HUDEP-2 (cell line): ENCODE measurements around the gene TSEN15.

Experiments
- DNase-seq, 76 experiments: peaks; one replicate each; lab custom pipeline; 2025; ENCODE audit not compliant: unreplicated experiment in 76 of 76; lab: John Stamatoyannopoulos, UW

Gene TSEN15

DNA sequence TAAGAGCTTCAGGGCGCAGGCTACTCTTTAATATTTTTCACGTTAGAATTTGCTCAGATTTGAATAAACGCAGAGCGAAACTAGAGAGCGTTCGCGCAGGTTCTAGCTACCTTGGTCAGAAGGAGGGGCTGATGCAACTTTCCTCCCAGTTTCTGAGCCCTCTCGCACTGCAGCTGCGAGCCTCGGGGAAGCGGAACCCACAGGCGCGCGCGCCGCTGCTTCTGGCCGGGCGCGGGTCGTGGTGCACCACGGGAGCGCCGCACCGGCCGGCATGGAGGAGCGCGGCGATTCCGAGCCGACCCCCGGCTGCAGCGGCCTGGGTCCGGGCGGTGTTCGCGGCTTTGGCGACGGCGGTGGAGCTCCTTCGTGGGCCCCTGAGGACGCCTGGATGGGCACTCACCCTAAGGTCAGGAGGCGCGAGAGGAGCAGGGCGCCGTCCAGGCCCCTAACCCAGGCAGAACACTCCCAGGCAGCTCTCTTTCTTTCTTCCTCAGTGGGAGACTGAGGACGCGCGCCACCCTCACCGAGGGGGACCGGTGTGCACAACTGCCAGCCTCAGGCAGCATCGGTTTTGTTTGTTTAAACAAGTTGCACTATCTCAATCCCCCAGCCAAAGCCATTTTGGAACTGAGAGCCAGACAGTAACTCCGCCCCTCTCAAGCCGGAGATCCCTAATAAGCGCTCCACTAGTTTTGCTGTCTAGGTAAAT is at the start of gene TSEN15:
Gene TSEN15 (plus strand): TSS at position 246 of the 709 bp plus-strand sequence. CDS start 26 bp downstream, at position 272.
- DNase-seq, result peak in 67 of 76 experiments; percentile 8 to 70 (median 47)

DNA sequence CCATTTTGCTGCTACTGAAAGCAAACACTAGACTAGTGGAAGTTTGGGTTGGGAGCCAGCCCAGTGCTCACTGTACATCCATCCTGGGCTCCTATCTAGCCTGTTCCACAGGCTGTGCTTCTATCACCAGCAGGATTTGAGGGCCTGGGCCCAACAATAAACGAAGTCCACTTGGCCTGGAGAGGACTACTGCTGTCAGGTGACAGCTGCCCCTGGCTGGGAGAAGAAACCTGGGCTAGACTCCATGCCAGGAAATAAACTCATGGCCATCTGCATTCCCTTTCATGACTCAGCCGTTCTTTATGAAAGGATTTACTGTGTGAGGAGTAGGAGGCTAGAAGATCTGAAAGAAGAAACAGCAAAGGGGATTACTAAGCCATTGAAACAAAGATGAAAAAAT is 49.5 kb upstream of the TSEN15 start:
- DNase-seq, result no peak

- DNase-seq, result no peak
Observed at GRCh38 chr1:184004935-184005334, 46.6 kb upstream of the TSEN15 start.

DNA sequence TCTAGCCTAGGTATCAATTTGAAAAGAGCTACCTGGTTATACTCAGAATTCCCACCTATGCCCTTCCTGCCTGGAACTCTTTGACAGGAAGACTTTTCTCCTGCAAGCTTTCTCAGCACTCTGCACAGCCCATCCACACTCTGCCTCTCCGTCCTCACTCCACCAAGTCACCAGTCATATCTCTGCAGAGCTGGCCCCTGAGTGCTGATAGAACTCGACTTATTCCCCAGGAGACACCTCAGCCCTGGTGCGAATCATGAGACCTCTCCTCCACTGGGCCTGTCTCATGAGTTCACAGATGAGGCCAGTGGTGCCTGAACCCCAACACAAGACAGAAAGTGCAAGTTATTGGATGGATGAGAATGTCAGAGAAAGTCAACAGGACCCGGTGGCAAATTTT is 46.0 kb upstream of the TSEN15 start:
- no peak for DNase-seq

DNA sequence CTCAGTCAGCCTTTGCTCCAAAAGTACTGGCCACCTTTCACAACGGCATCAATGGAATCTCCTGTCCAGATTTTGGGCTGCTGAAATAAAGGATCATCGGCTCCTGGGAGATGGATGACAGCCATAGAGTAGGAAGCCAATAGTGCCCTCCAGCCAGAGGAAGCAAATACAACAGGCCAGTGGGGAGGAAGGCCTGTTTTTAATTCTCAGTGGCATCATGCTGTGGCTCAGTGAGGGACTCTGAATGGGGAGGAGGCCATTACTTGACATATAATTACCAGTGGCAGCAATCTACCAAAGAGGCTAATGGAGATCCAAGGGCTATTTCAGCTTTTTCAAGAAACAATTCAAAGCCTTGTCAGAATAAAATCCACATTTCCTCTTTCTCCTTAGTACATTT is 40.7 kb upstream of the TSEN15 start:
- DNase-seq, result no peak

- no peak for DNase-seq
Observed at GRCh38 chr1:184012187-184012586, 39.3 kb upstream of the TSEN15 start.

DNA sequence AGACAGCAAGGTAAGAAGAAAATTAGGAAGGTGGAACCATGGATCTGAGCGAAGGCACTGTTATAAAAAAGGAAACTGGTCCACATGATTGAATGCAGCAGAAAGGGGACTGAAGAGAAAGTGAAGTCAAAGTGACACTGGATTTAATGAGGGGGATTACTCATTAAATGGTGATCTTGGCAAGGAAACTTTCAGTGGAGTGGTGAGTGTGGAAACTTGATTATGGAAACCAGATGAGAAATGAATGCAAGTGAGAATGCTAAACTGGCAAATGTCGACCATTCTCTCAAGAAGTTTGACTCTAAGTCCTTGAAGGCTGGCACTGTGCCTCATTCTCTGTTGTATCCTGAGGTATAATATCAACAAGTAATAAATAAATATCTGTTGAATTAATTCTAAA is 37.3 kb upstream of the TSEN15 start:
- DNase-seq, result no peak

DNA sequence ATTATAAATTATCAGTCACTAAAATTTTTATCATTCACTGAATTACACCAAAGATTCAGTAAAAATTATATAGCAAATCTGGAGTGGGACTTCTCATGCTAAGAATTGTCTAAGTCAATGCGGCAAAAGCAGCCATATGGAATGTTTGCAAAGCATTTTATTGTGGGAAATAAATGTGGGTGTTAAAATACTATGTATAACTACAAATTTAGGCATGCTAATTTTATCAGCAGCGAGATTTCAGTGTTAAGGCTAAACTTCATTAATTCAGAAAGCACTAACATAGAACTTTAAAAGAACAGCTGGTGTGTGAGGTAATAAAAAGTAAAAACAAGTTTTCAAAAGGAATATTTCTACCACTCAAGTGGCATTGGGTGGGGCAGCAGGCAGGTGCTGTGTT is 35.4 kb upstream of the TSEN15 start:
- no peak for DNase-seq

DNA sequence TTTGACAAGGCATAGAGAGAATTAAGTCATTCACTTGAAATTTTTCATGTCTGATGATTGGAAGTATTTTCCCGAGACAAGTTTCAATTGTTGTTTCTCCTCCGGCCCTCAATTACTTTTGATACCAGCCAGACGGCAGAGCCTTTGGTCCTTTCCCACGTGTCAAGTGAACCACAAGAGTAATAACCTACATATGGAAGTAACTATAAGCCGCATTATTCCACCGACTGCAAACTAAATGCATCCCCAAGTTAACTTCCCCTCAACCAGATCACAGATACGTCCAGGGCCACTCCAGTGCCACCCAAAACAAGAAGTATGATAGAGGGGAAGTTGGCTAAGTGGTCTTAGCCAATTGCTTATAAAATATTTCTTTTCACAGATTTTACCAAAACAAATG is 34.2 kb upstream of the TSEN15 start:
- no peak for DNase-seq

- DNase-seq, result no peak
Observed at GRCh38 chr1:184018622-184019021, 32.9 kb upstream of the TSEN15 start.

GRCh38 chr1:184019069-184019468 is 32.5 kb upstream of the TSEN15 start:
- no peak for DNase-seq

GRCh38 chr1:184019506-184019905 is 32.0 kb upstream of the TSEN15 start:
- no peak for DNase-seq

- DNase-seq, result no peak
Observed at GRCh38 chr1:184020328-184020727, 31.2 kb upstream of the TSEN15 start.

DNA sequence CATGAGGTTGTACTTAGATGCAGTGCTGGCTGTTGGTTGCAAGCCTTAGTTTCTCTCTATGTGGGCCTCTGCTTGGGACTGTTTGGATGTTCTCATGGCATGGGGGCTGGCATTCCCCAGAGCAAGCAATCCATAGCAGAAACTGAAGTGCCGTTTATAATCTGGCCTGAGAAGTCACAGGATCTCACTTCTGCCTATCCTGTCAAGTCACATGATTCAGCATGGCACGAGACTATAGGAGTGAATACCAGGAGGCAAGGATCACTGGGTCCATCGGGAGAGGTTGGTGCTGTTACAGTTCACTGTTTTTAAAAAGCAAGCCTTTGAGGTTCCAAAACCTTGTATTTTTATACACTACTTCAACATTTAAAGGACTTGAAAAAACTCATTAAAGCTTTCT is 30.7 kb upstream of the TSEN15 start:
- no peak for DNase-seq

DNA sequence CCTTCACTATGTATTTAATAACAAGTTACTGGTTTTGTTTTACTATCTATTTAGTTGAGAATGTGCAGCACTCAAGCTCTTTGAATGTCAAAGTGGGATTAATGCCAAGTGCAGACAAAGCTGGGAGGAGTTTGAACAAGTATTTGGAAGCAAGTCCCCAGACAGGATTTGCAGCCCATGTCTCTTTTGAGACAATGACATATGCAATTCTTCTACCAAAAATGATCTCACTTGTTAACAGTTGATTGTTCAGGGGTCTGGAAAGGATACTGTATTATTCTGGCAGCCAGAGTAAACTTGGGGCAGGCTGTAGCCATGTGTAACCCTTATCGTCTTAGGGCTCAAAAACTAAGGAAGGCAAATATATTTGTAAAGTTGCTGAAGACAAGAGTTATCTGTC is 29.8 kb upstream of the TSEN15 start:
- no peak for DNase-seq

DNA sequence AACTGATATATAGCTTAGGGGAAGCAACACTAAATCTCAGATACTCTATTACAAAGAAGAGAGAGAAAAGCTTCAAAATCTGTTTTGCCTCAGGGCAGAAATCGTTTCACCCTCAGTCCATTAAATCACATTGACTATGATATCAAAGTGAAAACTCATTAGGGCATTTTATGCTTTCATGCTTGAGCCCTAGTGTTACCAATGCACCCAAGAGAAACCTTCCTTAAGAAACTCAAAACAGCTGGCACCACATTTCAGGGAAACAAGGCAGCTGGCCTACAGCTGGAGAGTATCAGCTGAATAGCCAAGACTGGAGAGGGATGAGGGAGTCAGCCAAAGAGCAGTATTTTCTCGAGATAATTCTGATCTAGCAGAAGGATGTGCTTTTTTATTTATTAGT is 28.9 kb upstream of the TSEN15 start:
- DNase-seq, result no peak

GRCh38 chr1:184023171-184023570 is 28.4 kb upstream of the TSEN15 start:
- no peak for DNase-seq

GRCh38 chr1:184025242-184025675 is 26.3 kb upstream of the TSEN15 start:
- no peak for DNase-seq

DNA sequence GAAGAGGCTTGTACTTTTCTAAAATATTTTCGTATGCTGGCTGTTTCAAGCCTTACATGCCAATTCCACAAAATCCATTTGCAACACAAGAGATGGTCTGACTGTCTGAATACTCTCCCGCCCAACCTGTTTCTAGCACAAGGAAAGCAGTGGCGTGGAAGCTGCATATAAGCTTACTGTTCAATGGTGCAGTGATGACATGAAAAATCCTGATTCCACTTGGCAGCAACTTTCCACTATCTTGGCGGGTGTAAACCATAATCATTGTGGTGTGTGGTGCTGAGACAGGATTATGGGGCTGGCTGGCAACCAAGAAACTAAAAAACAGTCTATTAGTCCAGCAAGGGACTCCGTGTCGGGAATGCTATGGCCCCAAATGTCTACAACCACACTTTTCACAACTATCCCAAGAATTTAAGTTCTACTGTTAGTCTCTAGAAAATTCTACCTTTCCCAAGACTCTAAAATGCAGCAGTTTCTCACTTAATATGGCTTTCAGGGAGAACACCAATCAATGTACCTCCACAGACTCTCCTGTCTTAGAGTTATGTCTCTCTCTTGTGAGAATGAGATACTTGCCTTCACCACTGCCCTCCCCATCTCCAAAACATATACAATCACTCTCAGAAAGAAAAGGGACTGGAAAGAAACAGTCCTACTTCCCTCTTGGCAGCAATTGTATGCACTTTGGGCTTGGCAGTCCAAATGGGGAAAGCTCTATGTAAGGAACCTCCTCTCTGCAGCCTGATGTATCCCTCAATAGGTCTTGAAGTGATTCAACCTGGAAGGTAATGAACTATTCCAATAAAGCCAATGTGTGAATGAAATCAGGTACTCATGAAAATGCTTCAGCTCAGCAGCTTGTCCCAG is 23.5 kb upstream of the TSEN15 start:
- DNase-seq, result no peak

GRCh38 chr1:184028854-184029623 is 22.5 kb upstream of the TSEN15 start:
- DNase-seq, result peak in 1 of 76 experiments; percentile 0

DNA sequence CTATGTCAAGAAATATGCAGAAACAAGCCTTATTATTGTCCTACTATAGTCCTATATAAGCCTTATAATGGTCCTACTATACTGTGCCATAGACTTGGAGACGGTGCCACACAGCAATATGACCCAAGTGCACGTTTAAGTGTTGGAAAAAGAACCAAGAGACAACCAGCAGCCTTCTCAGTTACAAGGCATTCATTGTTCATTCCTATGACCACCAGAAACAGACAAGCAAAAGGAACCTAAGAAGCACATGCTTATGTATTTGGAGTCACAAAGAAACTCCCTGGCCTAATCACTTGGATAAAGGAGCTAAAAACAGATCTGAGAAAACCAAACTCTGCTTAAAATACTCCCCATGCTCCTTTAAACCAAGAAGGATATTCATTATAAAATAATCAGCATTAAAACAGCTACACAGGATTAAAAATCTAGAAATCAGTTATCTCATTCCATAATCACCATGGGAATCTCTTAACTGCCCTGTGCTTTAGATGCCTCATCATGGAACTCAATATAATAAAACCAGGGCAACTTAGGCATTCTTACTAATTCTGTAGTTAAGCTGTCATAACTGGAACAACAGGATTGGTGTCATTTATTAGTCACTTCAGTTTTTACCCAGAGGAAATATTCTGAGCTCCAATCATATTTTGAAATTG is 21.0 kb upstream of the TSEN15 start:
- DNase-seq, result no peak
